SK-N-DZ (cell line): ENCODE measurements around the gene HERC5.

Experiments used
- DNase-seq: peaks from one replicate; pipeline ENCODE4 v3.0.0-alpha.2; 2015; ENCODE audit warnings: low spot score

HERC5 gene

GRCh38 chr4:88517825-88518224, 60.9 kb downstream of the HERC5 start:
- no peak for DNase-seq

- DNase-seq, result no peak
These were observed 62.0 kb downstream of the HERC5 start for GRCh38 chr4:88518911-88519310.

DNA sequence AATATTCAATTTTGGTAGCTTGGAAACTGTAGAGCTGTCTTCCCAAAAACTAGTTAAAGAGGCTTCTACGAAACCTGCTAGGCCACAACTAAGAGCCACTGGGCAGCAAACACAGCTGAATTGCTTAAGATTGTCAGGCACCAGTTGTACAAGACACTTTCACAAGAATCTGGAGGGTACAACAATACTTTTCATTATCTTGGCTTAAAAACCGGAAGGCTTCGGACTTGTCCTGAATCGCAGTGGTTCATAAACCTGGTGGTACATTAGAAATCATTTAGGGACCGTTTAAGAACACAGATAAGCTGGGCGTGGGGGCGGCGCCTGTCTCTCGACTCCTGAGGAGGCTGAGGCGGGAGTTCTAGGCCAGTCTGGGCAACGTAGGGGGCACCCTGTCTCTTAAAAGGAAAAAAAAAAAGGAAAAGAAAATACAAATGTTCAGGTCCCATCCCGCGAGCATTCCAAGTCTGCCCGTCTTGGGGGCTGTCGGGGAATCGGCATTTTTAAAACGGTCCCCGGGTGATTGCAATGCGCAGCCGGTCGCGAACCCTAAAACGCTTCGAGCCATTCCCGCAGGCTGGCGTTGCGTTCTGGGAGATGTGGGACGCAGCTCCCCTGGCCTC, 65.9 kb downstream of the HERC5 start:
- peak; percentile 17 for DNase-seq

GRCh38 chr4:88523325-88524129, 66.6 kb downstream of the HERC5 start, which contains the start of gene PYURF:
TSS of gene PYURF (minus strand) at chr4:88523776. CDS start at chr4:88523700, 76 bp downstream.
- peak; percentile 92 for DNase-seq

- DNase-seq, result no peak
These were observed 67.3 kb downstream of the HERC5 start for GRCh38 chr4:88524171-88524570.

DNA sequence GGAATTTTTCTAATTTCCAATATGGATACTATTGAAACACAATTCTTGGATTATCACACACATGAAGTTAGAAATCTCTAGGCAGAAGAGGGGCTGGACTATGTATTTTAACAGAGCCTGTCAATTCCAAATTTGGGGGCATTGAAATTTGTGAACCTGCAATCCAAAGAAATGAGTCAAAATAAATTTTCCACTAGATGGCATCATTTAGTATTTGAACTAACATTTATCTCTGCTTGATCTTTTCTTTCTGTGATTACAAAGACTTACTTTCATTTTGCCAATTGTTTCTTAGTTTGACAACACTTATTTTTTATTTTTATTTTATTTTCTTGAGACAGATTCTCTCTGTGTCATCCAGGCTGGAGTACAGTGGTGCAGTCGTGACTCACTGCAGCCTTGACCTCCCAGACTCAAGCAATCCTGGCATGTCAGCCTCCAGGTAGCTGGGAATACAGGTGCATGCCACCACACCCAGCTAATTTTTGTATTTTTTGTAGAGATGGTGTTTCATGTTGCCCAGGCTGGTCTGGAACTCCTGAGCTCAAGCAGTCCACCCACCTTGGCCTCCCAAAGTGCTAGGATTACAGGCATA, 69.4 kb downstream of the HERC5 start:
- no peak for DNase-seq

- DNase-seq, result no peak
These were observed 70.9 kb downstream of the HERC5 start for GRCh38 chr4:88527787-88528186.

GRCh38 chr4:88528861-88529260, 71.9 kb downstream of the HERC5 start:
- DNase-seq, result no peak

DNA sequence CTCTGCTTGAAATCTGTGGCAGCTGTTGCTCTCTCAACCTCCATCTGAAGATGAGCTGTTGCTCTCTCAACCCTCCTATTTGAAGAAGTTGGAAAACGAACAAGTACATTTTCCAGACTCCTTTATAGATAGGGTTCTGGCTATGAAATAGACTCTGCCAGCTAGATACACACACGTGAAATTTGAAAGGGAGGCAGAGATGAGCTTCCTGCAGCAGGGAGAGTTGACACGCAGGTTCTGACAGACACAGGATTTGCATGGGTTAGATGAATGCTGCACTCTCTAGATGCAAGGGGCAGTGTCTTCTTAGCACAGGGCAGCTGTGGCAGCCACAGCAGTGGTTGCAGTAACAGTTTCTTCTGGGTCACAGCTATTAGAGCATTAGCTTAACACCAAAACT, 74.6 kb downstream of the HERC5 start:
- DNase-seq, result no peak

- no peak for DNase-seq
These were observed 76.3 kb downstream of the HERC5 start for GRCh38 chr4:88533088-88533790.

DNA sequence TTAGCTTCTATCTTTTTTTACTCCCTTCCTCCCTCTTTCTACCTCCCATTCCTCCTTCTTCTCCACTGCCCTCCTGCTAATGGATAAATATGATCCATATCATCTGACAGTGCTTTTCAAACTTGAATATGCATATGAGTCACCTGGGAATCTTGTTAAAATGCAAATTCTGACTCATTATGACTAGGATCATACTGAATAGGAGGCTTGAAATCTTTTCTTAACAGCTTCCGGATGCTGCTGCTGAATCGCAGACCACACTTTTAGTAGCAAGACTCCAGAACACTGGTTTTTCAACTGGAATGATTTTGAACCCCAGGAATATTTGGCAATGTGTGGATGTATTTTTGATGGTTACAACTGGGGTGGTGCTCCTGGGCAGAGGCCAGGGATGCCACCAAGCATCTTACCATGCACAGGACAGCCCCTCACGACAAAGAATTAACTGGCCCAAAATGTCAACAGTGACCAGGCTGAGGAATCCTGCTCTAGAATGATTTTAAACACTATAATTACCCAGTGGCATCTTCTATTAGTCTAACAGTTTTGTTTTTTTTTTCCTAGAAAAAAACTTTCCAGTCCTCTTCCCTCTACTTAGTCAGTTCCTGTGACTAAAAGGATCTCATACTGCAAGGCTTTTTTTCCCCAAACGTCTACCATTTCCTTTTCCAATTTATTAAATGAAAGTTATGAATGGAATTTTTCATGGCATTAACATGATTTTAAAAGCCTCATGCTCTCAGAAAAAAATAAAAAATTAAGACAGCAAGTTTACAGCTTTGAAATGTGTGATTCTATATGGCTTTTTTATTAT, 77.2 kb downstream of the HERC5 start:
- DNase-seq, result no peak

- no peak for DNase-seq
These were observed 78.3 kb downstream of the HERC5 start for GRCh38 chr4:88535090-88535755.

GRCh38 chr4:88537709-88538108, 80.8 kb downstream of the HERC5 start:
- DNase-seq, result no peak

- peak; percentile 52 for DNase-seq
These were observed 82.6 kb downstream of the HERC5 start for GRCh38 chr4:88539322-88540068.

GRCh38 chr4:88549815-88550214, 92.9 kb downstream of the HERC5 start:
- DNase-seq, result no peak
